Measurements from ENCODE around the gene NSL1.
"Not testable (repeated sequence)": the region's sequence is repeated elsewhere in the genome, so short reads cannot be mapped to it uniquely, and the experiment has no call there.

Gene NSL1

GRCh38 chr1:212782422-212783154 is 9.0 kb downstream of the NSL1 start:
- no peak for DNase-seq (ENCODE audit: low spot score)

DNA sequence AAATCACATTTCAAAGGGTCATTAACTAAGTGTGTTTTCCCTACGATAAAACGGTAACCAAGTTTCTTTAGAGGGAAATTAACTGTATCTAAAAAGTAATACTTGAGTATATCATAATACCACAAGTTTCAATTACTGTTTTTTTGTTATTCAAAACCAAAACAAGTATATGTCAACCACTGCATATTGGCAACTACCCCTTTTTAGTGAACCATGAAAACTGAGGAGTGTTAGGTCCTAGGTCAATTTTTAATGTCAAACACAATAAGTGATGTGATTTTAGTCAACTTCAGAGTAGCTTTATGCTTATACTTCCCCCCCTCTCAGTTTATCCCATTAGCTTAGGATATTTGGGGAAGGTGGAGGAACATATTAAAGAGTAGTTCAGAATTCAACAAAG is 10.4 kb downstream of the NSL1 start:
- DNase-seq (ENCODE audit: low spot score) = no peak

DNA sequence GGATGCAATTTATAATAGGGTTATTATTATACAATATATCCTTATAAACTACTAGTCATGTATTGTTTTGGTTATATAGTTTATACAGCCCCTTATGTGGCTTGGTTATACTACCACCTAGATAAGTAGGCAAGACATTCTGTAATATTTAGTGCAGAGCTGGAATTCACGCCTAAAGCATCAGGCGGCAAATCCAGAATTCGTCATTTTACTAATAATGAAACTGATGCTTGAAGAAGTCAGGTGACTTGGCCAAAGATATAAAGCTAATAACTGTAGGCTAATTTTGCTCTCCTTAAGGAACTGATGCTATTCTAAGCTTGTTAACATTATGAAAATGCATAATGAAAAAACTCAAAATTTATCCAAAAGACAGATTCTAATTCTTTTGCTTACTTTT is 10.8 kb downstream of the NSL1 start:
- no peak for DNase-seq (ENCODE audit: low spot score)

DNA sequence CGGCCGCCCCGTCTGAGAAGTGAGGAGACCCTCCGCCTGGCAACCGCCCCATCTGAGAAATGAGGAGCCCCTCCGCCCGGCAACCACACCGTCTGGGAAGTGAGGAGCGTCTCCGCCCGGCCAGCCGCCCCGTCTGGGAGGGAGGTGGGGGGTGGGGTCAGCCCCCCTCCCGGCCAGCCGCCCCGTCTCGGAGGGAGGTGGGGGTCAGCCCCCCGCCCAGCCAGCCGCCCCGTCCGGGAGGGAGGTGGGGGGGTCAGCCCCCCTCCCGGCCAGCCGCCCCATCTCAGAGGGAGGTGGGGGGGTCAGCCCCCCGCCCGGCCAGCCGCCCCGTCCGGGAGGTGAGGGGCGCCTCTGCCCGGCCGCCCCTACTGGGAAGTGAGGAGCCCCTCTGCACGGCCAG is 12.5 kb downstream of the NSL1 start:
- DNase-seq (ENCODE audit: low spot score) = not testable (repeated sequence)

DNA sequence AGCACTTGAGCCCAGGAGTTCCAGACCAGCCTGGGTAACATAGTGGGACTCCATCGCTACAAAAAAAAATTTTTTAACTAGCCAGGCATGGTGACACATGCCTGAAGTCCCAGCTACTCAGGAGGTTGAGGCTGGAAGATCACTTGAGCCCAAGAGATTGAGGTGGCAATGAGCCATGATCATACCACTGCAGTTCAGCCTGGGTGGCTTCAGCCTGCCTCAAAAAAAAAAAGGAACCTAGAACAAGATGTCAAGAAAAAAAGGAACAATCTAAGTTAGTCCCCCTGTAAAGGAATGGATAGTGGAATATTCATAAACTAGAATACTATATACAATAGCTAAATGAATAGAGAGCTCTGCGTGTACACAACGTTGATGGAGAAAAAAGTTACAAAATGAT is 14.4 kb downstream of the NSL1 start:
- DNase-seq (ENCODE audit: low spot score) = no peak

- DNase-seq (ENCODE audit: low spot score) = no peak
Measured at GRCh38 chr1:212775241-212775640, 16.3 kb downstream of the NSL1 start.

DNA sequence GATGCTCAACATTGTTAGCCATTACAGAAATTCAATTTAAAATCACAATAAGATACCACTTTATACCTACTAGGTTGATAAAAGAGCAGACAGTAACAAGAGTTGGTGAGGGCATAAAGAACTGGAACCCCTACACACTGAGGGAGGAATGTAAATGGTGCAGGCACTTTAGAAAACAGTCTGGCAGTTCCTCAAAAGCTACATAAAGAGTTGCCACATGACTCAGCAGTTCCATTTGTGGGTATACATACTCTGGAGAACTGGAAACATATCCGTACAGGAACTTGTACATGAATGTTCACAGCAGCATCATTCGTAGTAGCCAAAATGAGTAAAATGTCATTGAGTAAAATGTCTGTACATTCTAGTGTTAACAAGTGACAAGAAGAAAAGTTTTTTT is 17.0 kb downstream of the NSL1 start:
- DNase-seq (ENCODE audit: low spot score) = no peak

- DNase-seq (ENCODE audit: low spot score) = no peak
Measured at GRCh38 chr1:212773011-212773410, 18.6 kb downstream of the NSL1 start.

GRCh38 chr1:212771341-212771740 is 20.2 kb downstream of the NSL1 start:
- DNase-seq (ENCODE audit: low spot score) = no peak

- DNase-seq (ENCODE audit: low spot score) = no peak
Measured at GRCh38 chr1:212769459-212770167, 22.0 kb downstream of the NSL1 start.

DNA sequence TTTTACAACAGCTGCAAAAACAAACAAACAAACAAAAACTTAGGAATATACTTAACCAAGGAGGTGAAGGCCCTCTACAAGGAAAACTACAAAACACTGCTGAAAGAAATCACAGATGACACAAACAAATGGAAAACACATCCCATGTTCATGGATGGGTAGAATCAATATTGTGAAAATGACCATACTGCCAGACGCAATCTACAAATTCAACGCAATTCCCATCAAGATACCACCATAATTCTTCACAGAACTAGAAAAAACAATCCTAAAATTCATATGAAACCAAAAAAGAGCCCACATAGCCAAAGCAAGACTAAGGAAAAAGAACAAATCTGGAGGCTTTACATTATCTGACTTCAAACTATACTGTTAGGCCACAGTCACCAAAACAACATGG is 24.8 kb downstream of the NSL1 start:
- not testable (repeated sequence) for DNase-seq (ENCODE audit: low spot score)

GRCh38 chr1:212764718-212765281 is 26.8 kb downstream of the NSL1 start:
- not testable (repeated sequence) for DNase-seq (ENCODE audit: low spot score)

DNA sequence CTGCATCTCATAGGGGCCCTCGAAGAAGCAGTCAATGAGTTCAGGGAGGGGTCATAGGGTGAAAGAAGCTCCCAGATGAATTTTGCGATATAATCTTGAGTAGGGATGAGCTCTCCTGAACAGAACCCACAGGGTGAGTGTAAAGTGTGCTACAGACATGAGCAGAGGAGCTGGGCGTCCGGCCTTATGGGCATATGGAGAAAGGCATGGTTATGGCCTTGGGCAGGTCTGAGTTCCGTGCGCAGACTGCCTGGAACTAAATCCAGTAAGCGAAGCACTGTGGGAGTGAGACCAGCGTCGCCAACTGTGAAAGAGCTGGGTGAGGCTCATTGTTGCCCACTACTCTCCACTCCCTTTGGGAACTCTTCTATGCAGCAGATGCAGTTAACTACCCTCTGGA is 28.7 kb downstream of the NSL1 start:
- DNase-seq (ENCODE audit: low spot score) = no peak

- no peak for DNase-seq (ENCODE audit: low spot score)
Measured at GRCh38 chr1:212762234-212762633, 29.3 kb downstream of the NSL1 start.

DNA sequence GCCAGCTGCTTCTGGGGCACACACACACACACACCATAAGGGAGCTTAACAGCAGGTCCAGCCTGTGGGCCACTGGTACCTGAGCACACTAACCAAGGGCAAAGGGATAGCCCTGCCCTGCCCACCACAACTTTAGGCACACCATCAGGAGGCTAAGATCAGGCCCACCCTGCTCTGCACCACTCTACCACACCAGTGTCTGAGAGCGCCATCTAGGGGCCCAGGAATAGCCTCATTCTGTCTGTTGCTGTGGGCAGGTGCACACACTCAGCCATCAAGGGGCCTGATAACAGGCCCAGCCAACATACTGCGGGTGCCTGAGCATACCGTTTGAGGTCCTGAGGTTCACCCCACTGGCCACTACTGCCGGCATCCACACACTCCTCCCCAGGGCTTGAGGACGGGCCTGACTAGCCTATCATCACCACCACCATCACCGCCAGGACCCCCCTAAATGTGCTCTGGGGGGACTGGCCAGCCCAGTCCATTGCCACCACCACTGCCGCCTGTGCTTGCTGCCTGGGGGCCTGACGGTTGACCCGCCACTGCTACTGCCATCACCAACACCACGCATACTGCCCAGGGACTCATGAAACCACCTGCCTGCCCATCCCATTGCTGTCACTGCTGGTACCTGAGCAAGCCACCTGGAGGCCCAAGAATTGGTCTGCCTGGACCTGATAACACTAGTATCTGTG is 31.3 kb downstream of the NSL1 start:
- DNase-seq (ENCODE audit: low spot score) = no peak

GRCh38 chr1:212759683-212760082 is 31.9 kb downstream of the NSL1 start:
- no peak for DNase-seq (ENCODE audit: low spot score)

DNA sequence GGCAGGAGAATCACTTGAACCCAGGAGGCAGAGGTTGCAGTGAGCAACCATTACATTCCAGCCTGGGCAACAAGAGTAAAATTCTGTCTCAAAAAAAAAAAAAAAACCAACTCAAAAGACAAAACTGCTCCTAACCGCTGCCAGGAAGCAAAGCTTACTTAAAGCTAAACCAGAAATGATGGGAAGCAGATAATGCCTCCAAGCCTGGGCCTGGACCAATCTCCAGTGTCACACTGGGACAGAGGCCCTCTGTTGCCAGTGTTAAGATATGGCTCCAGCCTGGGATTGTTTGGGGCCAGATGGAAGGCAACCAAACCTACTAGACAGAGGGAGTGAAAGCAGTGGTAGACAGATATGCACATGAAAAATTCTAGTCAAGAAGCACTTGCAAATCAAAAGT is 36.9 kb downstream of the NSL1 start:
- DNase-seq (ENCODE audit: low spot score) = peak; percentile 74

DNA sequence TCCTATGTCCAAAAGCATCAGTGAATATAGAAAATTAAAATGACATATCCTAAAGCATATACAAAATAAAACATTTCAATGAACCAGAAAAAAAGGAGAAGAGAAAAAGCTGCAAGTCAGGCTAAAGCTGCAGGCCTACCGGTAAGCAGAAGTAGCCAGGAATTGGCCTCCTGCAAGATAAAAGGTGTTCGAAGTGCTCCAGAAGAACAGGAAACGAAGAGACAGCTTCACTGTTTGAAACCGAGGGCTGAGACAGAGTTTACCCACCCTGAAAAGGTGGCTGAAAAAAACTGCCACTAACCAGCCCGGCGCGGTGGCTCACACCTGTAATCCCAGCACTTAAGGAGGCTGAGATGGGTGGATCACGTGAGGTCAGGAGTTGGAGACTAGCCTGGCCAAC is 37.4 kb downstream of the NSL1 start:
- DNase-seq (ENCODE audit: low spot score) = no peak

- no peak for DNase-seq (ENCODE audit: low spot score)
Measured at GRCh38 chr1:212753749-212754148, 37.8 kb downstream of the NSL1 start.

- DNase-seq (ENCODE audit: low spot score) = no peak
Measured at GRCh38 chr1:212752934-212753497, 38.6 kb downstream of the NSL1 start.

DNA sequence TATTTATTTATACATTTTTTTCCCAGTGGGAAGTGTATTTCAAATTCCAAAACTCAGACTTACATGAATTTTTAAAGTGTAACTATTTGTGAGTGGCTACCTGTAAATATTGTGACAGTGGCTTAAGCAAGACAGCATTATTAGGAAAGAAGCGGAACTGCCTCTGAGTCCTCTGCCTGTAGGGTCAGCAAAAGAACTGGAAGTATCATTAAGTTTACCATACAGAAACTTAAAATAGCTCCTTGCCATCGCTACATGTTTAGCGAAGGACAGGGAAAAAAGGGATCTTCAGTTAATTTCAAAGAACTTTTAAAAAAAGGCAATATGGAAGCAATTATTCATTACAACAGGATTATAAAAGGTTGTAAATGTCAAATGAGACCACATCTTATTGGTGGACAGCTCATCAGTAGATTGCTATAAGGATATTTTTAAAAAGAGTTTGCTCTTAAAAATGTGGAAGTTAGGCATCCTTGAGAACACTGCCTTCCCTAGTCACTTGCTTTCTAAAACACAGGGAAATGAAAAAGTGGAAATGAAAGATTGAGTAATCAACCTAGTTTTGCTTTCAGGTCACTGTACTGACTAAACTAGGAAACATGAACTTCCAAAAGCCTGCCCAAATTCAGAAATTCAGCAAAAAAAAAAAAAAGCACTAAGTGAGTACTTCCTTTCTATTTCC is 39.2 kb downstream of the NSL1 start:
- peak; percentile 18 for DNase-seq (ENCODE audit: low spot score)

Data from putamen (tissue), 1 donor.